Loucy (cell line): ENCODE measurements around the gene NGRN.

ENCODE experiments used
- CTCF ChIP-seq: fragments of 200-600 bp; sonication (generic); conservative IDR thresholded peaks from 2 replicates; pipeline ENCODE4 v1.5.1; 2014; ENCODE audit warnings: mild to moderate bottlenecking, antibody characterized with exemption, low read length
- EZH2phosphoT487 ChIP-seq: fragments of 200-600 bp; IDR thresholded peaks from 2 replicates; pipeline ENCODE4 v1.6.1; 2018; ENCODE audit warnings: antibody characterized with exemption, mild to moderate bottlenecking, moderate library complexity, borderline replicate concordance

- TF ChIP-seq CTCF: no peak
- no peak for TF ChIP-seq EZH2phosphoT487
These were observed 34.1 kb upstream of the NGRN start for GRCh38 chr15:90231028-90232017.
